Measurements from ENCODE around the gene RNF207. TPM values are rescaled to one million over a fixed set of nuclear protein-coding genes. Genes with fewer than 3 reads are reported as not detected.

Gene RNF207
- total and polyA plus RNA-seq, 2 of the 8 experiments (the other 6 are each of a cell fraction or from before 2014, with no cell fraction given) = 3.9 to 5.4 TPM

GRCh38 chr1:6256645-6257044, 50.7 kb downstream of the RNF207 start:
- H3K9me3 ChIP-seq (ENCODE audit: insufficient read depth in 2 of 2, low read depth in 1 of 2, low read length in 1 of 2) = no peaks in the 10 kb centered on the region
- H3K79me2 ChIP-seq (ENCODE audit: control insufficient read depth in 1 of 2, insufficient read depth in 2 of 2, low read length in 2 of 2) = no peaks in the 10 kb centered on the region
- H2BK12ac ChIP-seq (ENCODE audit: low read depth, low read length) = no peak overlapping the region
- CTCF ChIA-PET (ENCODE audit: partially characterized antibody) = interaction anchor here (0.9 to 17.6 kb wide), 6 partner anchors 10 to 102 kb away, joined by 3 to 280 read pairs (median 4); no protein-coding TSS in a partner anchor
- H3K14ac ChIP-seq (ENCODE audit: insufficient read length) = no peak overlapping the region
- no peak overlapping the region for H2AK5ac ChIP-seq (ENCODE audit: low read depth, low read length)
- no peak overlapping the region for H4K5ac ChIP-seq (ENCODE audit: insufficient read length, low read depth, low read length)
- no peak overlapping the region for H2BK120ac ChIP-seq (replicated peaks; ENCODE audit: low read depth, low read length)
- POLR2A ChIA-PET (ENCODE audit: partially characterized antibody) = interaction anchor here (1.6 kb wide), 1 partner anchor 163 kb away, joined by 4 read pairs; the partner anchor contains the start of gene HES2
- H3K4ac ChIP-seq (replicated peaks; ENCODE audit: insufficient read length, low read depth, low read length) = no peak overlapping the region
- H4K8ac ChIP-seq (ENCODE audit: extremely low read depth, insufficient read depth, low read length) = no peak overlapping the region
- 92% methylated on average over 13 of the region's 13 CpGs; no CpG with 5 or more reads in 1 of the 2 experiments for WGBS, 2 experiments (ENCODE audit: extremely low coverage in 1 of 2, insufficient coverage in 1 of 2, insufficient read length in 1 of 2, insufficient replicate concordance in 2 of 2, low coverage in 1 of 2, low lambda C conversion rate in 2 of 2, missing lambda C conversion rate in 1 of 2)
- no peak for DNase-seq (ENCODE audit: low read depth in 1 of 2, low spot score in 2 of 2)
- H3K56ac ChIP-seq (replicated peaks; ENCODE audit: insufficient read length, low read depth, low read length) = no peak overlapping the region
- no peak overlapping the region for H3K27ac ChIP-seq (ENCODE audit: low read depth, low read length)
- no peak for TF ChIP-seq CHD2 (IDR thresholded peaks at IDR 0.05; ENCODE audit: low read length)
- no peak for TF ChIP-seq RBBP5 (IDR thresholded peaks at IDR 0.05; ENCODE audit: borderline replicate concordance, low read depth, low read length)
- TF ChIP-seq POU5F1 (IDR thresholded peaks at IDR 0.05; ENCODE audit: low read depth, low read length) = no peak
- TF ChIP-seq CREB1 (IDR thresholded peaks at IDR 0.05) = no peak
- TF ChIP-seq ZNF274 (IDR thresholded peaks at IDR 0.05; ENCODE audit: borderline replicate concordance, extremely low read depth, low read length) = no peak
- no peak for TF ChIP-seq GTF2F1 (IDR thresholded peaks at IDR 0.05; ENCODE audit: borderline replicate concordance, low read depth, low read length)
- H3K23ac ChIP-seq (ENCODE audit: insufficient read length) = no peak overlapping the region
- peaks cover 0 to 7% (median 1%) of the 10 kb centered on the region in 4 experiments; a peak in 5 of 7 replicates for H3K4me1 ChIP-seq (replicated peaks in 1 of 4; ENCODE audit: control insufficient read depth in 3 of 4, insufficient read depth in 4 of 4, low read length in 3 of 4)
- H3K4me2 ChIP-seq (ENCODE audit: insufficient read depth in 1 of 2, low read depth in 2 of 2, low read length in 2 of 2) = no peak overlapping the region
- no peaks in the 10 kb centered on the region; a peak in 1 of 8 replicates for H3K36me3 ChIP-seq (ENCODE audit: control insufficient read depth in 2 of 4, insufficient read depth in 4 of 4, low read length in 3 of 4)
- peaks cover 0 to 24% (median 17%) of the 10 kb centered on the region in 4 experiments; a peak in 4 of 7 replicates for H3K27me3 ChIP-seq (replicated peaks in 1 of 4; ENCODE audit: control insufficient read depth in 3 of 4, extremely low read depth in 1 of 4, insufficient read depth in 3 of 4, low read length in 3 of 4)
- H3K79me1 ChIP-seq (ENCODE audit: low read depth, low read length) = no peaks in the 10 kb centered on the region
- H2BK20ac ChIP-seq (ENCODE audit: low read length) = no peak overlapping the region
- H3K23me2 ChIP-seq (ENCODE audit: low read depth, low read length) = peaks cover 7% of the 10 kb centered on the region; the same call in 1 of the 2 replicates
- peak overlapping the region; percentile 81 for H4K91ac ChIP-seq (replicated peaks; ENCODE audit: insufficient read length, low read length)
- no peak overlapping the region for H2BK5ac ChIP-seq (ENCODE audit: low read depth, low read length)
- H3K4me3 ChIP-seq (ENCODE audit: extremely low read depth in 1 of 4, insufficient read depth in 2 of 4, low read depth in 3 of 4, low read length in 4 of 4) = no peak overlapping the region
- no peak for FAIRE-seq
- no peak overlapping the region for H2BK15ac ChIP-seq (ENCODE audit: low read length)
- H3K9ac ChIP-seq (replicated peaks in 1 of 4; ENCODE audit: extremely low read depth in 1 of 4, low read depth in 3 of 4, low read length in 3 of 4) = no peak overlapping the region; a peak in 1 of 7 replicates
- no peak overlapping the region for H2AFZ ChIP-seq (ENCODE audit: low read length)
- no peak overlapping the region; the same call in 1 of the 2 replicates for H3K18ac ChIP-seq (ENCODE audit: extremely low read depth, low read length)
- H4K20me1 ChIP-seq (replicated peaks in 1 of 2; ENCODE audit: control insufficient read depth in 1 of 2, insufficient read depth in 2 of 2, low read length in 2 of 2) = peaks cover 12 to 22% of the 10 kb centered on the region in 2 experiments
